ENCODE results near the gene GPR162. TPM values are rescaled to one million over a fixed set of nuclear protein-coding genes. Genes with fewer than 3 reads are reported as not detected.

GPR162 gene
- total RNA-seq, 1 experiment from 2014 or later, result 2.3 TPM

- ATAC-seq, result no peak
- CTCF ChIA-PET, result interaction anchor here (0.9 kb wide), 1 partner anchor 73 kb away, joined by 3 read pairs; the partner anchor contains the start of gene MLF2
- H3K4me1 ChIP-seq (ENCODE audit: control insufficient read depth in 1 of 2, insufficient read depth in 2 of 2, low read length in 2 of 2), result peaks cover 19 to 48% of the 10 kb centered on the region in 2 experiments
- TF ChIP-seq FOSL1 (IDR thresholded peaks at IDR 0.05; ENCODE audit: low read depth), result no peak
- TF ChIP-seq ELF1 (IDR thresholded peaks at IDR 0.05; ENCODE audit: borderline replicate concordance, low read depth), result no peak
- TF ChIP-seq EZH2phosphoT487 (IDR thresholded peaks at IDR 0.05; ENCODE audit: borderline replicate concordance), result no peak
- TF ChIP-seq YY1 (IDR thresholded peaks at IDR 0.05; ENCODE audit: extremely low read depth, insufficient replicate concordance, low read depth, low read length), result no peak
- no peak for TF ChIP-seq CTCF (IDR thresholded peaks at IDR 0.05 in 2 of 3, conservative IDR thresholded peaks at IDR 0.05 in 1 of 3; ENCODE audit: borderline replicate concordance in 1 of 3, insufficient read depth in 1 of 3, low read depth in 2 of 3, low read length in 2 of 3)
- no peak for TF ChIP-seq ZNF274 (IDR thresholded peaks at IDR 0.05; ENCODE audit: low read depth, low read length)
- TF ChIP-seq ZFX (IDR thresholded peaks at IDR 0.05), result no peak
- TF ChIP-seq ZBTB33 (IDR thresholded peaks at IDR 0.05; ENCODE audit: extremely low read depth, insufficient replicate concordance, low read length), result no peak
- no peak for TF ChIP-seq SP1 (IDR thresholded peaks at IDR 0.05; ENCODE audit: low read depth)
- TF ChIP-seq CEBPB (IDR thresholded peaks at IDR 0.05; ENCODE audit: low read depth), result no peak
- no peak for TF ChIP-seq TCF7L2 (IDR thresholded peaks at IDR 0.05; ENCODE audit: borderline replicate concordance, extremely low read depth, insufficient read depth, insufficient read length)
- TF ChIP-seq RAD21 (IDR thresholded peaks at IDR 0.05; ENCODE audit: low read depth), result no peak
- no peak for TF ChIP-seq POLR2A (IDR thresholded peaks at IDR 0.05; ENCODE audit: borderline replicate concordance, extremely low read depth, insufficient read depth, insufficient read length)
- TF ChIP-seq POLR2AphosphoS5 (IDR thresholded peaks at IDR 0.05; ENCODE audit: low read depth, low read length), result no peak
- no peak for TF ChIP-seq SRF (IDR thresholded peaks at IDR 0.05; ENCODE audit: low read depth)
- H2AFZ ChIP-seq (ENCODE audit: low read depth, low read length, poor library complexity, severe bottlenecking), result no peak overlapping the region
- DNase-seq (ENCODE audit: low read depth, low spot score), result no peak
- no peak overlapping the region for H3K9ac ChIP-seq (ENCODE audit: low read length)
- no peaks in the 10 kb centered on the region for H3K9me2 ChIP-seq (ENCODE audit: insufficient read depth)
- no peak overlapping the region for H3K4me3 ChIP-seq (replicated peaks in 1 of 2; ENCODE audit: low read depth in 1 of 2, low read length in 2 of 2)
- RAD21 ChIA-PET (ENCODE audit: low non-redundant PET in 1 of 2, low total read pairs in 2 of 2, uncharacterized antibody in 2 of 2, unreplicated experiment in 2 of 2), result no interaction called here
- intact Hi-C loops (cut with micrococcal nuclease), result no loop called here
- H3K4me2 ChIP-seq (ENCODE audit: low read length), result no peak overlapping the region
- H3K27me3 ChIP-seq (ENCODE audit: insufficient read depth, low read length), result peaks cover 6% of the 10 kb centered on the region; the same call in 1 of the 2 replicates
- no peaks in the 10 kb centered on the region for H4K20me1 ChIP-seq (ENCODE audit: insufficient read depth)
- H3K79me2 ChIP-seq (ENCODE audit: insufficient read depth, low read length), result peaks cover 31% of the 10 kb centered on the region
- H3K36me3 ChIP-seq (ENCODE audit: control insufficient read depth in 1 of 2, insufficient read depth in 2 of 2, low read length in 2 of 2), result peaks cover 2 to 5% of the 10 kb centered on the region in 2 experiments; a peak in 2 of 4 replicates
- H3K27ac ChIP-seq (ENCODE audit: low read depth, low read length), result peak overlapping the region; percentile 78; the same call in 1 of the 2 replicates
- no TSS peak for BruUV-seq (replicated peaks)
- H3K9me3 ChIP-seq (ENCODE audit: control insufficient read depth in 1 of 2, insufficient read depth in 1 of 2, low read depth in 1 of 2, low read length in 2 of 2), result no peaks in the 10 kb centered on the region
- POLR2A ChIA-PET, result no interaction called here
These were observed 4.6 kb downstream of the GPR162 start for GRCh38 chr12:6826125-6826733.

Measured in HCT116 (cell line).